ENCODE results near the gene MRPL38. TPM values are rescaled to one million over a fixed set of nuclear protein-coding genes. Genes with fewer than 3 reads are reported as not detected.
A peak's percentile ranks its signal among the peaks of the same experiment; 100 is the strongest.

Gene MRPL38
- total RNA-seq = 118 TPM
- polyA plus RNA-seq = 10 to 100 TPM; 58.0 to 68.8 (median 64.8) TPM

- no peaks in the 10 kb centered on the region for H3K9me3 ChIP-seq (ENCODE audit: control insufficient read depth in 2 of 2, low read length in 2 of 2)
- H3K36me3 Mint-ChIP-seq = peaks cover 3% of the 10 kb centered on the region
- H3K4me3 Mint-ChIP-seq = peak within 1 kb of the TSS; percentile 89 to 97 (median 93)
- no peaks in the 10 kb centered on the region for H3K9me3 Mint-ChIP-seq
- H3K27me3 ChIP-seq (ENCODE audit: control insufficient read depth, insufficient read depth, low read length) = no peaks in the 10 kb centered on the region
- H3K27ac ChIP-seq (ENCODE audit: insufficient read depth, low read length, poor library complexity, severe bottlenecking) = peak within 1 kb of the TSS; percentile 87
- peaks cover 0 to 25% (median 5%) of the 10 kb centered on the region in 4 donors for H3K4me1 Mint-ChIP-seq
- H3K4me3 ChIP-seq (ENCODE audit: low read depth, low read length) = peak within 1 kb of the TSS; percentile 64
- H3K4me1 ChIP-seq (ENCODE audit: control insufficient read depth, insufficient read depth, low read length, poor library complexity, severe bottlenecking) = peaks cover 18% of the 10 kb centered on the region
- ATAC-seq (ENCODE audit: low read depth in 2 of 2) = peak; percentile 98 to 99
- DNase-seq = peak; percentile 89 to 97 (median 95)
- H3K27me3 Mint-ChIP-seq = no peaks in the 10 kb centered on the region
- peaks cover 21% of the 10 kb centered on the region for H3K36me3 ChIP-seq (ENCODE audit: control insufficient read depth, insufficient read depth, low read length)
- H3K27ac Mint-ChIP-seq = peak within 1 kb of the TSS; percentile 48 to 93 (median 81)
Observed at GRCh38 chr17:75904749-75905521, at the start of gene MRPL38. Gene MRPL38 (minus strand): TSS chr17:75904884. CDS start chr17:75904875, 9 bp downstream.

GRCh38 chr17:75950855-75951554 lies 46.3 kb upstream of the MRPL38 start:
- H3K36me3 ChIP-seq (ENCODE audit: control insufficient read depth, insufficient read depth, low read length) = peaks cover 78% of the 10 kb centered on the region
- no peaks in the 10 kb centered on the region for H3K4me1 ChIP-seq (ENCODE audit: control insufficient read depth, insufficient read depth, low read length, poor library complexity, severe bottlenecking)
- H3K27ac ChIP-seq (ENCODE audit: insufficient read depth, low read length, poor library complexity, severe bottlenecking) = no peak overlapping the region
- no peak overlapping the region for H3K27ac Mint-ChIP-seq
- H3K4me3 ChIP-seq (ENCODE audit: low read depth, low read length) = no peak overlapping the region
- H3K4me3 Mint-ChIP-seq = no peak overlapping the region
- peaks cover 40% of the 10 kb centered on the region for H3K36me3 Mint-ChIP-seq
- ATAC-seq (ENCODE audit: low read depth in 2 of 2) (no peak), DNase-seq (peak in 1 of 3 donors; percentile 55)
- no peaks in the 10 kb centered on the region for H3K27me3 ChIP-seq (ENCODE audit: control insufficient read depth, insufficient read depth, low read length)
- no peaks in the 10 kb centered on the region for H3K9me3 ChIP-seq (ENCODE audit: control insufficient read depth in 2 of 2, low read length in 2 of 2)
- no peaks in the 10 kb centered on the region for H3K4me1 Mint-ChIP-seq
- no peaks in the 10 kb centered on the region for H3K9me3 Mint-ChIP-seq
- no peaks in the 10 kb centered on the region for H3K27me3 Mint-ChIP-seq

DNA sequence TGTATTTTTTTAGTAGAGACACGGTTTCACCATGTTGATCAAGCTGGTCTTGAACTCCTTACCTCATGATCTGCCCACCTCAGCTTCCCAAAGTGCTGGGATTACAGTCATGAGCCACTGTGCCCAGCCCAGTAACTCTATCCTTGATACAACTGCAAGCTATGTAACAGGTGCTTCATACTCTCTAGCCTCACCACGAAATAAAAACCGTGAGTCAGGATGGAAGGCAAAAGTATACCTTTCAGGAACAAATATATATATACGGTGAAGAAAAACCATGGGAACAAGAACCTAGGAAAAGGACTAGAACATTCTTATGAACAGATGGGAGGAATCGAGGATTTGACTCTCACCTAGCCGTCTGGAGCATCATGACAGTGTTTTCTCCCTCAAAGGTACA lies 45.7 kb upstream of the MRPL38 start:
- DNase-seq (no peak), ATAC-seq (ENCODE audit: low read depth in 2 of 2) (no peak)
- Histone ChIP-seq H3K27ac (ENCODE audit: insufficient read depth, low read length, poor library complexity, severe bottlenecking) (no peak overlapping the region), H3K4me3 (ENCODE audit: low read depth, low read length) (no peak overlapping the region), H3K9me3 (ENCODE audit: control insufficient read depth in 2 of 2, low read length in 2 of 2) (no peaks in the 10 kb centered on the region), H3K36me3 (ENCODE audit: control insufficient read depth, insufficient read depth, low read length) (peaks cover 73% of the 10 kb centered on the region), H3K27me3 (ENCODE audit: control insufficient read depth, insufficient read depth, low read length) (no peaks in the 10 kb centered on the region), H3K4me1 (ENCODE audit: control insufficient read depth, insufficient read depth, low read length, poor library complexity, severe bottlenecking) (no peaks in the 10 kb centered on the region)
- Mint-ChIP-seq H3K4me3 (no peak overlapping the region), H3K27ac (no peak overlapping the region), H3K9me3 (no peaks in the 10 kb centered on the region), H3K4me1 (no peaks in the 10 kb centered on the region), H3K36me3 (peaks cover 41% of the 10 kb centered on the region), H3K27me3 (no peaks in the 10 kb centered on the region)

- Histone ChIP-seq H3K27ac (ENCODE audit: insufficient read depth, low read length, poor library complexity, severe bottlenecking) (no peak overlapping the region), H3K9me3 (ENCODE audit: control insufficient read depth in 2 of 2, low read length in 2 of 2) (no peaks in the 10 kb centered on the region), H3K4me3 (ENCODE audit: low read depth, low read length) (no peak overlapping the region), H3K27me3 (ENCODE audit: control insufficient read depth, insufficient read depth, low read length) (no peaks in the 10 kb centered on the region), H3K36me3 (ENCODE audit: control insufficient read depth, insufficient read depth, low read length) (peaks cover 32% of the 10 kb centered on the region), H3K4me1 (ENCODE audit: control insufficient read depth, insufficient read depth, low read length, poor library complexity, severe bottlenecking) (peaks cover 10% of the 10 kb centered on the region)
- no peak for ATAC-seq (ENCODE audit: low read depth in 2 of 2)
- peaks cover 22% of the 10 kb centered on the region for H3K36me3 Mint-ChIP-seq
- H3K4me3 Mint-ChIP-seq = no peak overlapping the region
- H3K27ac Mint-ChIP-seq = no peak overlapping the region
- H3K27me3 Mint-ChIP-seq = no peaks in the 10 kb centered on the region
- H3K9me3 Mint-ChIP-seq = no peaks in the 10 kb centered on the region
- DNase-seq = no peak
- peaks cover 0 to 15% (median 8%) of the 10 kb centered on the region in 4 donors for H3K4me1 Mint-ChIP-seq
Observed at GRCh38 chr17:75945211-75945610, 40.5 kb upstream of the MRPL38 start.

DNA sequence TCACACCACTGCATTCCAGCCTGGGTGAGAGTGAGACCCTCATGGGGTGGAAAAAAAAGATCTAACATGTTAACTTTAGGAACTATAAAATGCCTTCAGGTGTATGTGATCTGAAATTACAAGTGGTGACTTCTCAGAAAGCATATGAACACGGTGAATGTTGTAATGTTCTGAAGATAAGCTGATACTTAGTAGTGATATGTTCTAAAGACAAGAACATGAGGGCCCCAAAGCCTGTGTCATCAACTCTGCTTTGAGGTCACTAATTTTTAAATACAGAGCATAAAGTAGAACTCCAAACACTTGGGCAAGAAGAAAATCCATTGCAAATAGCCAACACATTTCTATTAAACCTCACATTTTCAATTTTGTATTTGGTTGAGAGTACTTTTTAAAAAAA lies 38.8 kb upstream of the MRPL38 start:
- peaks cover 0 to 17% (median 9%) of the 10 kb centered on the region in 4 donors for H3K4me1 Mint-ChIP-seq
- no peaks in the 10 kb centered on the region for H3K9me3 Mint-ChIP-seq
- Histone ChIP-seq H3K36me3 (ENCODE audit: control insufficient read depth, insufficient read depth, low read length) (peaks cover 17% of the 10 kb centered on the region), H3K4me1 (ENCODE audit: control insufficient read depth, insufficient read depth, low read length, poor library complexity, severe bottlenecking) (peaks cover 12% of the 10 kb centered on the region), H3K27me3 (ENCODE audit: control insufficient read depth, insufficient read depth, low read length) (no peaks in the 10 kb centered on the region), H3K27ac (ENCODE audit: insufficient read depth, low read length, poor library complexity, severe bottlenecking) (no peak overlapping the region), H3K4me3 (ENCODE audit: low read depth, low read length) (no peak overlapping the region), H3K9me3 (ENCODE audit: control insufficient read depth in 2 of 2, low read length in 2 of 2) (no peaks in the 10 kb centered on the region)
- H3K4me3 Mint-ChIP-seq = no peak overlapping the region
- no peak overlapping the region for H3K27ac Mint-ChIP-seq
- peaks cover 12% of the 10 kb centered on the region for H3K36me3 Mint-ChIP-seq
- no peak for ATAC-seq (ENCODE audit: low read depth in 2 of 2)
- DNase-seq = no peak
- no peaks in the 10 kb centered on the region for H3K27me3 Mint-ChIP-seq

DNA sequence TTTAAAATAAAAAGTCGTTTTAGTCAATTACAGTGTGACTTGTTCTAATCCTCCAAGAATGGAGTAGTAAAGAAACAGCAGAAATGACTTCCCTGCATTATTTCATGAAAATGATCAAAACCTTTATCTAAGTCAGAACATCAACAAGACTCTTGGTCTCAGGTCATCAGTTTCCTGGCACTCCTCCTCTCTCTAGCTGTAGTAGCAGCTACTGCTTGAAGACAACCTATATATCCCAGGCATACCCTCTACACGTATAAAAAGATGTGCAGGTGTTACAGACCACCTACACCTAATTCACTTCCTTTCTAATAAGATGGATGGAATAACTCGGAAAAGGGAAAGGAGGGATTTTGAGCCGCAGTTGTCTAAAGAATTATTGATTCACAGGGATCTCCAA lies 37.8 kb upstream of the MRPL38 start:
- Mint-ChIP-seq H3K4me3 (peak overlapping the region in 2 of 4 donors; percentile 56 to 75), H3K36me3 (peaks cover 12% of the 10 kb centered on the region), H3K27ac (no peak overlapping the region)

GRCh38 chr17:75941442-75941819 lies 36.7 kb upstream of the MRPL38 start:
- Histone ChIP-seq H3K9me3 (ENCODE audit: control insufficient read depth in 2 of 2, low read length in 2 of 2) (no peaks in the 10 kb centered on the region), H3K27me3 (ENCODE audit: control insufficient read depth, insufficient read depth, low read length) (no peaks in the 10 kb centered on the region), H3K4me3 (ENCODE audit: low read depth, low read length) (peak overlapping the region; percentile 70), H3K4me1 (ENCODE audit: control insufficient read depth, insufficient read depth, low read length, poor library complexity, severe bottlenecking) (peaks cover 12% of the 10 kb centered on the region), H3K36me3 (ENCODE audit: control insufficient read depth, insufficient read depth, low read length) (peaks cover 5% of the 10 kb centered on the region), H3K27ac (ENCODE audit: insufficient read depth, low read length, poor library complexity, severe bottlenecking) (no peak overlapping the region)
- H3K9me3 Mint-ChIP-seq = no peaks in the 10 kb centered on the region
- H3K4me1 Mint-ChIP-seq = peaks cover 0 to 17% (median 9%) of the 10 kb centered on the region in 4 donors
- DNase-seq (no peak), ATAC-seq (ENCODE audit: low read depth in 2 of 2) (no peak)
- peak overlapping the region; percentile 66 to 95 (median 90) for H3K4me3 Mint-ChIP-seq
- H3K36me3 Mint-ChIP-seq = peaks cover 7% of the 10 kb centered on the region
- H3K27ac Mint-ChIP-seq = peak overlapping the region in 2 of 3 donors; percentile 88
- H3K27me3 Mint-ChIP-seq = no peaks in the 10 kb centered on the region

More for the DNA sequence above, 37.8 kb upstream of the MRPL38 start:
- Histone ChIP-seq H3K9me3 (ENCODE audit: control insufficient read depth in 2 of 2, low read length in 2 of 2) (no peaks in the 10 kb centered on the region), H3K36me3 (ENCODE audit: control insufficient read depth, insufficient read depth, low read length) (peaks cover 8% of the 10 kb centered on the region), H3K4me3 (ENCODE audit: low read depth, low read length) (no peak overlapping the region), H3K27ac (ENCODE audit: insufficient read depth, low read length, poor library complexity, severe bottlenecking) (no peak overlapping the region), H3K4me1 (ENCODE audit: control insufficient read depth, insufficient read depth, low read length, poor library complexity, severe bottlenecking) (peaks cover 12% of the 10 kb centered on the region), H3K27me3 (ENCODE audit: control insufficient read depth, insufficient read depth, low read length) (no peaks in the 10 kb centered on the region)
- Mint-ChIP-seq H3K27me3 (no peaks in the 10 kb centered on the region), H3K4me1 (peaks cover 0 to 17% (median 9%) of the 10 kb centered on the region in 4 donors), H3K9me3 (no peaks in the 10 kb centered on the region)
- no peak for DNase-seq
- ATAC-seq (ENCODE audit: low read depth in 2 of 2) = no peak

Data from CD4-positive, CD25-positive, alpha-beta regulatory T cell (primary cell).